Vagina (tissue), 2 donors: ENCODE results near the gene SPSB1.

Experiments used
- CTCF ChIP-seq, 3 experiments: fragments of 450-650 bp in 2 of 3; fragments of 200-600 bp in 1 of 3; sonication (generic) in 1 of 3; IDR thresholded peaks; one replicate each; pipeline ENCODE4 v1.5.1; 2017 to 2019; ENCODE audit warnings: antibody characterized with exemption in 3 of 3, mild to moderate bottlenecking in 2 of 3, moderate library complexity in 2 of 3
- POLR2A ChIP-seq, 2 donors: fragments of 450-650 bp; IDR thresholded peaks; one replicate each; pipeline ENCODE4 v1.6.1; 2017; ENCODE audit warnings: antibody characterized with exemption in 2 of 2, mild to moderate bottlenecking in 2 of 2, moderate library complexity in 2 of 2
- POLR2AphosphoS5 ChIP-seq, 2 donors: sonication (generic); formaldehyde crosslinking; IDR thresholded peaks; one replicate each; pipeline ENCODE4 v1.9.0; 2017; ENCODE audit warnings: antibody characterized with exemption in 2 of 2, mild to moderate bottlenecking in 2 of 2, low read depth in 1 of 2; ENCODE audit not compliant: insufficient read depth in 1 of 2

GRCh38 chr1:9271861-9272595 lies 20.7 kb upstream of the SPSB1 start:
- TF ChIP-seq CTCF (IDR thresholded peaks at IDR 0.05) (no peak), POLR2A (IDR thresholded peaks at IDR 0.05) (no peak), POLR2AphosphoS5 (IDR thresholded peaks at IDR 0.05; ENCODE audit: insufficient read depth in 1 of 2, low read depth in 1 of 2) (no peak)
